ENCODE data around the gene ECI1.

GRCh38 chr16:2235695-2236336 is 15.6 kb downstream of the ECI1 start:
- no peak for TF ChIP-seq EP300 (IDR thresholded peaks at IDR 0.05; ENCODE audit: borderline replicate concordance)
- TF ChIP-seq TAF1 (IDR thresholded peaks at IDR 0.05; ENCODE audit: low read depth) = no peak
- TF ChIP-seq ZBTB7A (IDR thresholded peaks at IDR 0.05; ENCODE audit: low read depth) = no peak; the same call in 1 of the 2 replicates
- TF ChIP-seq USF1 (IDR thresholded peaks at IDR 0.05) = no peak
- TF ChIP-seq YY1 (IDR thresholded peaks at IDR 0.05; ENCODE audit: low read depth) = no peak
- TF ChIP-seq RAD21 (IDR thresholded peaks at IDR 0.05; ENCODE audit: low read depth) = no peak
- no peak for TF ChIP-seq TEAD4 (IDR thresholded peaks at IDR 0.05)
- no peak for TF ChIP-seq CEBPB (IDR thresholded peaks at IDR 0.05)
